ENCODE results near the gene ALCAM. TPM values are rescaled to one million over a fixed set of nuclear protein-coding genes. Genes with fewer than 3 reads are reported as not detected.

ALCAM gene
- total RNA-seq, 2 experiments from 2014 or later = 47.7 to 51.3 TPM

DNA sequence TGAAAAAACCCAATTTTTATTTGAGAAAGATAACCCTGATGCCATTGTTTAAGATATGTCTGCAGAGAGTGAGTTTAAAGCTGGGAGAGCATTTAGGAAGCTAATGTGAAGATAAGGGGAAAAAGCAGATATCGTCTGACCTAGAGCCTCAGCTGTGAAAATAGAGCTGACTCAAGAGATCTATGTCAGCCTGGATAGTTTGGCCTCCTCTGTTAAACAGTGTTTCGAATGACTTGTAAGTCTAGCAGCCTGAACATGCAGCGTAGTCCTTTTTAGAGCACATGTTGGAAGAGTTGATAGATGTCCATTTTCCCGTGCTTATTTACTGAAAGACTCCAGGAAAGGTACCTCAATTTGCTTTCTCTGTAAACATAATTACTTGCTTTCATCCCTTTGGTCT, 48.1 kb downstream of the ALCAM start:
- ChIA-PET POLR2A (interaction anchor here (0.6 to 1.6 kb wide), 2 partner anchors 8 to 21 kb away, joined by 3 to 4 read pairs; no protein-coding TSS in a partner anchor), CTCF (ENCODE audit: unreplicated experiment) (no interaction called here)
- H3K27ac ChIP-seq (ENCODE audit: low read depth, low read length, poor library complexity, severe bottlenecking) = no peak overlapping the region
- no peak overlapping the region for H3K4me3 ChIP-seq (ENCODE audit: low read depth, low read length, poor library complexity, severe bottlenecking)
- H3K9me2 ChIP-seq (ENCODE audit: insufficient read depth, low read length) = no peaks in the 10 kb centered on the region
- H3K4me2 ChIP-seq (ENCODE audit: low read length) = no peak overlapping the region
- intact Hi-C loops (cut with micrococcal nuclease; ENCODE audit: unreplicated experiment) = no loop called here
- no peaks in the 10 kb centered on the region for H3K36me3 ChIP-seq (ENCODE audit: insufficient read depth, low read length)
- no TSS peak for BruUV-seq (replicated peaks)
- DNase-seq (ENCODE audit: low spot score) = no peak
- H3K79me2 ChIP-seq (ENCODE audit: insufficient read depth, low read depth, low read length) = peaks cover 6% of the 10 kb centered on the region; the same call in 1 of the 2 replicates
- no peaks in the 10 kb centered on the region for H3K9me3 ChIP-seq (ENCODE audit: low read length)
- no peaks in the 10 kb centered on the region for H4K20me1 ChIP-seq (ENCODE audit: insufficient read depth, low read length)
- TF ChIP-seq, protein P1, sequence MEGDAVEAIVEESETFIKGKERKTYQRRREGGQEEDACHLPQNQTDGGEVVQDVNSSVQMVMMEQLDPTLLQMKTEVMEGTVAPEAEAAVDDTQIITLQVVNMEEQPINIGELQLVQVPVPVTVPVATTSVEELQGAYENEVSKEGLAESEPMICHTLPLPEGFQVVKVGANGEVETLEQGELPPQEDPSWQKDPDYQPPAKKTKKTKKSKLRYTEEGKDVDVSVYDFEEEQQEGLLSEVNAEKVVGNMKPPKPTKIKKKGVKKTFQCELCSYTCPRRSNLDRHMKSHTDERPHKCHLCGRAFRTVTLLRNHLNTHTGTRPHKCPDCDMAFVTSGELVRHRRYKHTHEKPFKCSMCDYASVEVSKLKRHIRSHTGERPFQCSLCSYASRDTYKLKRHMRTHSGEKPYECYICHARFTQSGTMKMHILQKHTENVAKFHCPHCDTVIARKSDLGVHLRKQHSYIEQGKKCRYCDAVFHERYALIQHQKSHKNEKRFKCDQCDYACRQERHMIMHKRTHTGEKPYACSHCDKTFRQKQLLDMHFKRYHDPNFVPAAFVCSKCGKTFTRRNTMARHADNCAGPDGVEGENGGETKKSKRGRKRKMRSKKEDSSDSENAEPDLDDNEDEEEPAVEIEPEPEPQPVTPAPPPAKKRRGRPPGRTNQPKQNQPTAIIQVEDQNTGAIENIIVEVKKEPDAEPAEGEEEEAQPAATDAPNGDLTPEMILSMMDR (conservative IDR thresholded peaks at IDR 0.05; ENCODE audit: low read length) = no peak
- TF ChIP-seq EZH2phosphoT487 (IDR thresholded peaks at IDR 0.05; ENCODE audit: borderline replicate concordance, low read depth, low read length) = no peak
- no peak overlapping the region for H2AFZ ChIP-seq (ENCODE audit: low read length)
- H3K4me1 ChIP-seq (ENCODE audit: insufficient read depth, low read length, poor library complexity, severe bottlenecking) = peaks cover 21% of the 10 kb centered on the region

DNA sequence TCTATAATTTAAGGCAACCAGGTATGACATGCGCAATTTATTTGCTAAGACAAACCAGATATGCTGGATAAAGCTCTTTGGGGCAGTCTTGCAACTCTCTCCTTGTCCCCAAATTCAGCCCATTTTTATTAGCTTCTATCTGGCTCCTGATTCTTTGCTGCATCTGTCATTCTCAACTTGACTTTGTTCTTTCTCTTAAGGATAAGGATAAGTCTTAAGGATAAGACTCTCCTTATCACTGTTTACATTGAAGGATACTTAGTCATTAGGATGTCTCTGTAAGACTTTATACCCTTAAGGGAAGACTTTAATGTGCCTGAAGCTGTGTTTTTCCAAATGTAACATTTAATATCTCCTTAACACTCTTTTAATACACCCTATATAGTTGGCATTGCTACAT, 49.2 kb downstream of the ALCAM start:
- H4K20me1 ChIP-seq (ENCODE audit: insufficient read depth, low read length) = no peaks in the 10 kb centered on the region
- no TSS peak for BruUV-seq (replicated peaks)
- intact Hi-C loops (cut with micrococcal nuclease; ENCODE audit: unreplicated experiment) = no loop called here

More for the DNA sequence above, 49.2 kb downstream of the ALCAM start:
- Histone ChIP-seq H3K4me1 (ENCODE audit: insufficient read depth, low read length, poor library complexity, severe bottlenecking) (peaks cover 21% of the 10 kb centered on the region), H3K79me2 (ENCODE audit: insufficient read depth, low read depth, low read length) (peaks cover 6% of the 10 kb centered on the region; the same call in 1 of the 2 replicates), H3K9me3 (ENCODE audit: low read length) (no peaks in the 10 kb centered on the region), H3K27ac (ENCODE audit: low read depth, low read length, poor library complexity, severe bottlenecking) (no peak overlapping the region), H3K4me2 (ENCODE audit: low read length) (no peak overlapping the region), H2AFZ (ENCODE audit: low read length) (no peak overlapping the region), H3K36me3 (ENCODE audit: insufficient read depth, low read length) (no peaks in the 10 kb centered on the region), H3K9me2 (ENCODE audit: insufficient read depth, low read length) (no peaks in the 10 kb centered on the region), H3K4me3 (ENCODE audit: low read depth, low read length, poor library complexity, severe bottlenecking) (no peak overlapping the region)
- CTCF ChIA-PET (ENCODE audit: unreplicated experiment) = no interaction called here
- POLR2A ChIA-PET = interaction anchor here (0.7 to 1.7 kb wide), 8 partner anchors 9 to 1096 kb away, joined by 3 to 9 read pairs (median 4); no protein-coding TSS in a partner anchor
- DNase-seq (ENCODE audit: low spot score) = no peak
- no peak for TF ChIP-seq EZH2phosphoT487 (IDR thresholded peaks at IDR 0.05; ENCODE audit: borderline replicate concordance, low read depth, low read length)
- TF ChIP-seq, protein P1 (conservative IDR thresholded peaks at IDR 0.05; ENCODE audit: low read length) = no peak

Data from OCI-LY7 (cell line).